HG02571 (cell line): ENCODE measurements around the gene BRD1.
"Not testable (repeated sequence)": the region's sequence is repeated elsewhere in the genome, so short reads cannot be mapped to it uniquely, and the experiment has no call there.

Experiments used
- ATAC-seq: cut with Tn5 transposase; IDR thresholded peaks from one replicate; pipeline ENCODE4 v1.9.1; 2021; ENCODE audit warnings: mild to moderate bottlenecking, moderate library complexity; ENCODE audit not compliant: unreplicated experiment

Gene BRD1

DNA sequence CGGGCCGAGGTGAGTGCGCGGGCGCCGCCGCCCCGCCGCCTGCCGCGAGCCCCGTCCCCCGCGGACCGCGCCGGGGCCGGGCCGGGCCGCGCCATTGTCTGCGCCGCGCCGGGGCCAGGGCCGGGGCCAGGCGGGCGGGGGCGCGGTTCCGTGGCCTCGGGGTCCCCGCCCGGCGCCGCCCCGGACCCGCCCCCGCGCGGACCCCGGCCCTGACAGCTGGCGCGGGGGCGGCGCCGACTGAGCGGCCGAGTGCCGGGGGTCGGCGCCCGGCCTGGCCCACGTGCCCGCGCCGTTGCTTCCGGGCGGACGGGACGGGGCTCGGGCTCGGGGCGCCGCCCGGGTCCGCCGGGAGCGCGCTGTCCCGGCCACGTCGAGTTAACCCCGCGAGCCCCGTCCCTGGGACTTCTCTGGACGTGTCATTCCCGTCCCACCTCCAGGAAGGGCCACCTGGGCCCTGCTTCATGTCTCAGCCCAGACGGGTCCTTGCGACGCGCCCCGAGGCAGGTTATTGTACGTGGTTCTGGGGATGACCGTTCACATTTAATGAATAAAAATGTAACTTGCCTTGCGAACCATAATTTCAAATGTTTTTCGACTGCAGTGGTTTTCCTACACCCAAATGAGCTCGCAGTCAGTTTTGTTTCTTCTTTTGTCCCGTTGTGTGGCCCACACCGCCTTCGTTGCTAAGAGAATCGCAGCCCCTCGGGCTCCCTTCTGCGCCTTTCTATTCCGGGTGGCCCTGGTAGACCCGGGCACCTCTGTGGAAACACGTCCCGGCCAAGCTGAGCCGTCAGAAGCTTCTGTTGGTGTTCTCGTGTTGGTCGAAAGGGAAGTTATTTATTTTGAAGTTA is 26.5 kb upstream of the BRD1 start:
- peak; percentile 23 for ATAC-seq

DNA sequence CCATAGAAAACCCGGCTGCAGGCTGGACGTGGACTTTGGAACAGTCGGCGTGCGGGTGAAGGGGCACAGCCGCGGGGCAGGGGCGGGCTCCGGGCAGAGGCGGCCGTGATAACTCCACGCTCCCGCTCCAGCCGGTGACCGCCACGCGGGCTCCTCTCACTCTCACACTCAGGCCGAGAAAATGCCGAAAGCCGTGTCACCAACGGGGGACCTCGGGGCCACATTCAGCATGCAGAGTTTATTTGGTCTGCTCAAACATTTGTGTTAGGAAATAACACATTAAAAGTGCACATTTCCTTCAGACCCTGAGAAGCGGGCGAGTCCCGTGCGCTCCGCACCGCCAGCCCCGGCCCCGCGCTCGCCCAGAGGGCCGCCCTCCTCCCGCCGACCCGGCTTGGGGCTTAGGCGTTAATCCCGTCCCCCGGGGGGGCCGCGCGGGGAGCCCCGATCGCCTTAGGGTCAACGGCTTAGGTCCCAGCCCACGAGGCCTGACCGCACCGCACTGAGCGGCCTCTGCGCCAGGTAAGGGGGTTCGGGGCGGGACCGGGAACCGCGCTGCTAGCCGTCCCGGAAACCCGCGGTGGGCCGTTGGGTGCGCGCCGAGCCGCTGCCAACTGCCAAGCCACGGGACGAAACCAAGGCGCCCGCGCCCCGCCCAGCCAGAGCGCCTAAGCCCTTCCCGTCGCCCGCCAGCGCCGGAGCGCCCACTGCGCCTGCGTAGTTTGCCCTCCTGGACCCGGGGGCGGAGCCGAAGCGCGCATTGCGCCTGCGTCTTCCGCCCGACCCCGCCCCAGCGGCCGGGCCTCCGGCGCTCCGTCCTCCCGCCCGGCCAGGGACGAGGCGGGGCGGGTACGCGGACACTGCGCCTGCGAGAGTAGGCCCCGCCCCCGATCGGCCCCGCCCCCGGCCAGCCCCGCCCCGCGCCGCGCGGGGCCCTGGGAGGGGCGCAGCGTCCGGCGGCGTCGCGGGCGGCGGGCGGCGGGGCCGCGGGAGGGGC is 25.5 kb upstream of the BRD1 start, which contains the start of gene ZBED4:
ZBED4 (plus strand) TSS at position 947 of the 997 bp plus-strand sequence. CDS start 29,819 bp downstream, outside the sequence.
- ATAC-seq, result peak; percentile 70

DNA sequence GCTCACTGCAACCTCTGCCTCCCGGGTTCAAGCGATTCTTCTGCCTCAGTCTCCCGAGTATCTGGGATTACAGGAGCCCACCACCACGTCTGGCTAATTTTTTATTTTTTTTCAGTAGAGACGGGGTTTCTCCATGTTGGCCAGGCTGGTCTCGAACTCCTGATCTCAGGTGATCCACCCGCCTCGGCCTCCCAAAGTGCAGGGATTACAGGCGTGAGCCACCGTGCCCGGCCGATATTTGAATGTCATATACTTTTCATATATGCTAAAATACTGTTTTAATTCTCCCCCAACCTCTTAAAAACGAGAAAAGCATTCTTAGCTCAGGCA is 24.9 kb upstream of the BRD1 start:
- ATAC-seq, result not testable (repeated sequence)

DNA sequence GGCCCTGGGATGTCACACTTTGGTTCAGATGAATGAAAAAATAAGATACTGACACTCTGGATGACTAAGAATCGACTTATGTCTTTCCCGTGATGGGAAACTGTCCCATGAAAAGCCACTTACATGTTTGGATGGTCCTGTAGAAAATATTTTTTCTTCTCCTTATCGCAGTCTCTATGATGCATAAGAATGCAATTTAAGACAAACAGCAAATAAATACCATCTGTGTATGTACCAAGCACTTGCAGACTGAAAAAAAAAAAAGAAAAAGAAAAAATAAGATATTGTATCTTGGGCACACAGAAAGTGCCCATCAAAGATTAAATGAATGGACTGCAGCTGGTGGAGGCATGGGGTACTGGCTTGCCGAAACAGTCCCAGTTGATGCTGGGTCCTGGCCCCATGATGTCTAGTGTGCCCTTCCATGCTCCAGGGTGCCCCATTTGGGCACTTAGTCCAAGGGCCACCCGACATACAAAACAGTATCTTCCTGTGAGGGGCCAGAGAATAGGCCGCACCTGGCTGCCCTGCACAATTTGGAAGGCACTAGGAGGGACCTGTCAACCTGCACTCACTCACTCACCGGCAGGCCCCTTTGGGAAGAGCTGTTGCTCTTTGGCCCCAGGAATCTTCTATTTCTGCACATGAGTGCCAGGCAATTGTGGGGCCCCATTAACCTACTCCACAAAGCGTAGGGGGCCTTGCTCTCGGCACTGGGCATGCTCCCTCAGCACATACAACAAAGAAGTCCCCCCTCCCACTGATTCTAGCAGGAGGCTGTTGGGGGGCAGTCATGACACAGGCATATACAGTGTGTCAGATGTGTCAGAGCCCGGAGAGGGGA is 23.5 kb upstream of the BRD1 start:
- no peak for ATAC-seq

DNA sequence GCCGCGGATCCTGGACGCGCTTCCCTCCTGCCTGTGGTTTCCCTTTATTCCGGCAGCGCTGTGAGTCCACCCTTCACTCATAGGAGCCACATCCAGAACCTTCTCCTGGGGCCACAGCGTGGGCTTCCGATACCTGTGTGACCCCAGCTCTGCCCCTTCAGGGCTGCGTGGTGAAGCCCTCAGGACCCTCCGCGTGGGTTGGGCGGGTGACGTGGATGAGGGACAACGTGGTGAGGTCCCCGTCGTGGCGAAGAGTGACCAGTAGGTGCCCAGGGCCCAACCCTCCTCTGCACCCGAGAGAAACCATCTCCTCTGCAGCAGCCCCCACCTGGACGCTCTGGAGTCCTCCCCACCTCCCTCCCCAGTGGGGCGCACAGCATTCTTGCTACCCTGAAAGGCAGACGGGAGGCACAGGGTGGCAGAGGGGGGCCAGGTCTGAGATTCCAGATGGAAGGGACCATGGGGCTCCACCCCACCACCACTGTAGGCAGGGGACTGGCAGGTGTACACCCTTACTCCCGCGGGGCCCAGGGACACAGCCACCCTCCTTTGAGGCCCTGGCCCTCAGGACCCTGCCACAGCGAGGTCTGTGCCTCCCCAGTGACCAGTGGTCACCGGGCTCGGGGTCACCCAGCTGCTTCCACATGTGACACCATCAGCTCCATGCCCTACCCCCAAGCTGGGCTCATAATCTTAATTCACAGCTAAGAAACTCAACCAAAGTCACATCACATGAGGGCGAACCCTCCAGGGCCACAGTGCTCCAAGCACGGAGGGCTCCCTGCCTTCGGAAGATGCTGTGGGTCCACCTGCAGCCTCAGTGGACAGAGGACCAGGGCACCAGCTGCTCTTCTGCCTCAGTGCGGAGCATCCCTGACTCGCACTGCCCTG is 22.6 kb upstream of the BRD1 start:
- ATAC-seq, result no peak

DNA sequence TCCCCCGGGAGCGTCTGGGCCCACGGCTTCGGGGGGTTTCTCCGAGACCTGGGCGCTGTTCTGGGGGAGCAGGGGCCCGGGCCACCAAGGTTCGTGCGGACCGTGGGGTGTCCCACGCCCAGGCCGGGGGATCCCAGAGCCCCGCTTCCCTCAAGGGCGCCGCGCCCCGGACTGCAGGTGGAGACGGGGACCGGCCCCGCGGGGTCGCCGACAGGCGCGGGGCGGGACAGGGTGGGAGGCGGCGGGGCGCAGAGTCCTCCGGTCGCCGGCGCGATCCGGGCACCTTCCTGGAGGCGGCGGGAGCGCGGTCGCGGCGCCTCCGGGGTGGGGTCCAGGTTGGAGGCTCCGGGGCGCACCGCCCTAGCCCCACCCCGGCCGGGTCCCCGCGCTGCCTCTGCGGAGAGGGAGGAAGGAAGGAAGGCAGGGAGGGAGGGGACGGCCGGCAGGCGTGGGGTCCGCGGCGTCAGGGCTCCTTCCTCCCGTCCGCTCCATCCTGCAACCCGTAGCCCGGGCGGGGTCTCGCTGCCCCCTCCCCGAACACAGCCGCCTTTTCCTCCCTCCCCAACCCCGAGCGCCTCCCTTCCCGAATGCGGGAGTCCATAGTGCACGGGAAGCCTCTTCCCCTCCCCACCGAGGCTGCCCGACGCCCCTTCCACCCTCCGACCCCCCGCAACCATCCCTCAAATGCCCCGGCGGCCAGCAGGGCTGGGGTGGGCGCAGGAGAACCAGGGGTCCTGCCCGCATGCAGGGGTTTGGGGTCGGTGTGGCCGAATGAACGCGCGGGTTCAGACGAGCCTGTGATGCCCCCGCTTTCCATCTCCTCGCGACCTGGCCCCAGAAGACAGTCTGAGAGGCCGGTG is 21.7 kb upstream of the BRD1 start:
- ATAC-seq, result no peak

DNA sequence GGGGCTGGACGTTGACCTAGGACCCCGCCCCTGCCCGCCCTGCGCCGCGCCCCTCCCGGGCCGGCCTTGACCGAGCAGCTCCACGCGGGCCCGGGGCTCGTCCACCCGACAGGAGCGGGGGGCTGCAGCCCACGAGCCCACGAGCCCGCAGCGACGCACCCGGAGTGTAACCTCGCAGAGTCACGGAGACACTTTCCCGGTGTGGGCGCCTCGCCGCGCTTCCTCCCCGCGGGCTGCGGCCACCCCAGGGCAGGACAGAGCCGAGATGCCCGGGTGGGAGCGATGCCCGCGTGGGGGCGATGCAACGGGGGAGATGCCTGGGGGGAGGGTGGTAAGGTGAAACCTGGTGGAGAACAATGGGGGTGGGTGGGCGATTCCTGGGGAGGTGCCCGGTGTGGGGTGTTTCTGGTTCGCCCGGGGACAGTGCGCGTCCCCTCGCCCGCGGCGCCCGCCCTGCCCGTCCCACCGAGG is 21.1 kb upstream of the BRD1 start:
- ATAC-seq, result no peak

DNA sequence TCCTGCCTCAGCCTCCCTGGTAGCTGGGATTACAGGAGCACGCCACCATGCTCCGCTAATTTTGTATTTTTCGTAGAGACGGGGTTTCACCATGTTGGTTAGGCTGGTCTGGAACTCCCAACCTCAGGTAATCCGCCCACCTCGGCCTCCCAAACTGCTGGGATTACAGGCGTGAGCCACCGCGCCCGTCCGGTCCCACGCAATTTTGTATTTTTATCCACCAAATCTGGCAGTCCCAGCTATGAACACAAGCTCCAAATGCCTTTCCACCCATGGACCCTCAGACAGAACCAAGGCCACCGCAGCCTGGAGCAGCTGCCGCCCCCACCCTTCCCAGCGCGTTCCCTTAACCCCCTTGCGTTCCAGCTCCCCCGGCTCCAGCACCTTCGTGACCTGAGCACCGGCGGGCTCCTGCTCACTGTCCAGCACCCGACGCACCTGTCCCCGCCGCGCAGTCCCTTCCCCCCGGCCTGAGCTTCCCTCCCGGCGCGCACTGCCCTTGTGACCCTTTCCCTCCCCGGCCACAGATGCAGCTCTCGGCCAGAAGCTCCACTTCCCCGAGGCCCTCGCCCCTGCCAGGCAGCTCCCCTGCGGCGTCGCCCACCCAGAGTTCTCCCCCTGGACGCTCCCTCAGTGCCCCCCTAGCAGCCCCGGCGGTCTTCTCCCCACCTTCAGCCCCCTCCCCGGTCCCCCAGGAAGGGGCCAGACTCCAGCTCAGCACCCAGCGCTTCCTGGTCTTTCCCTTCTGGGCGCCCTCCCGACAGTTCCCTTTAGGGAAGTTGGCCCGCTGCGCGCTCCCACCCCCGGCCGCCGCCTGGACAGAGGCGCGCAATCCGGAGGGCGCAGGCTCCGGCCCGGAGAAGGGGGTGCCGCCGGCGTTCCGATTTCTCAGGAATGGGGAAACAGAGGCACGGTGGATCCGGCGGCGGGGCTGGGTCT is 20.3 kb upstream of the BRD1 start:
- ATAC-seq, result no peak

DNA sequence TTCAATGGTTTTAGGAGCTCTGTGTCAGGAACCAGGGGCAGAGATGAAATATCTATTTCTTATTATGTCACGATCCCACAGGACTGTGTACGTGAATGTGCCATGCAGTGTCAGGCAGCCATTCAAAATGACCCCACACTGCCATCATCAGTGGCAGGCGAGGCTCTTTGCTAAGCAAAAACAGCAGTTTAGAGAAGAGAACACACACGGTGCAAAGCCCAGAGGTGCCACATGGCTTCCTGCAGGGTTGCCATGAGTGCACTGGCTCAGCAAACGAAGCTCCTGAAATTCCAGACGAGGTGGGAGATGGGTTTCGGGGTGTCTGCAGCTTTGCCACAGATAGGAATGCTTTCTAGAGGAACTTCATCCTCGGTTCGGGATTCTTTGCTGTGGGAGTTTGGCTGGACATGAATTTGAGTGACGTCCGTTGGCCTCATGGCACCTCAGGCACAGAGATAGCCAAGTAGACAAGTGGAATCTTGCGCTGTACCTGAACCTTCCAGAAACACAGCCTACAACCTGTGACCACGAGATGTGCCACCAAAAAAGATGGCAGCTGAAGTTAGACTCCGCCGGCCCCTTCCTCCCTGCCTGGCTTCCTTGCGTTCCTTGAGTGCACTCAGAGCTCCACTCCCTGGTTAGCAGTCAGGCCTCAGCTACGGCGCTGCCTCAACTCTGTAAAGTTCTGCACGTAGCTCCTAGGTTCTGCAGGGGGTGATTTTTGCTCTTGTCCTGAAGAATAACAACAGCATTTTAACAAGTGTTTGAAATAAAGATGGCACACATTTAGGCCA is 18.2 kb upstream of the BRD1 start:
- ATAC-seq, result no peak

DNA sequence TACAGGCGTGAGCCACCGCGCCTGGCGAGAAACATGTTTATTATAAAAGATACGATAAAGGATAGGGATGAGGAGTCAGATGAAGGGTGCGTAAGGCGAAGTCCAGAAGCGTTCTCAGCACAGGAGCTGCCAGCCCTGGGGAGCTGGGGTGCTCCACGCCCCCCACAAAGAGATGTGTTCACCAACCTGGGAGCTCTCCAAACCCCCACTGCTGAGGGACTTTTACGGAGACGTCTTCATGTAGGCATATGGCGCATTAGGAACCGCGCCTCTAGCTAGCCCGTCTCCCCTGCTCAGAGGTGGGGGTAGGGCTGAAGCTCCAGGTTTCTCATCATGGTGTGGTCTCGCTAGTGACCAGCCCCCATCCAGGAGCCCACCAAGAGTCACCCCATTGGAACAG is 17.6 kb upstream of the BRD1 start:
- ATAC-seq, result no peak

DNA sequence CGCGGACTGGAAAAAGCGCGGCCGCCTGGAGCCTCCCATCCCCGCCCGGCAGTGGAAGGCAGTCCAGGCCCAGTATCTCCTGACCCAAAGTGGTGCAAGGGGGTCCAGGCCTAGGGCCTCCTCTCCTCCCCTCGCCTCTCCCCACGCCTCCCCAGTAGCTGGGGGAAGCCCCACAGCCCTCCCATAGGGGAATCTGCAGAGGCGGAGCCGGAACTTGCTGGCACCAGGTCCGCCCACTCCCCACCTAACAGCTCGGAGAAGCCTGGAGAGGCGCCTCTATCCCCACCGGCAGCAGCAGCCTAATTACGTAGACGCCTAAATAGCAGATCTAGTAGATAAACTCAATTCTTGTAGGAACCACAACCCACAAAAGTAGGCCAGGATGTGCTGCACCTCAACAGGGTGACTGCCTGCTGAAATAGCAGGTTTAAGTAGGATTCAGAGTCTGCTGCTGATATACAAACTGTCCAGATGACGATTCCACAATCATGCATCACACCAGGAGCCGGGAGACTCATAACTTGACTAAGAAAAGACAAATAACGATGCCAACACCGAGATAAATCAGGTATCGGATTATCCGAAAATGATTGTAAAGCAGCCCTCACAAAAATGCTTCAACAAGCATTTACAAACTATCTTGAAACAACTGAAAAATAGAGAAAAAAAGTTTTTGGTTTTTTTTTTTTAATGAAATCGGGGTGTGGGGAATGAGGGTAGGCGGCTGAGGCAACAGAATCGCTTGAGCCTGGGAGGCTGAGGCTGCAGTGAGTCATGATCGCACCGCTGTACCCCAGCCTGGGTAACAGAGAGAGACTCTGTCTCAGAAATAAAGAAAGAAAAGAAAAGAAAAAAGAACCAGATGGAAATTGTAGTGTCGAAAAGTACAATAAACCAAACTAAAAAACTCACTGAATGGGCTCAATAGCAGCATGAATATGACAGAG is 11.4 kb upstream of the BRD1 start:
- ATAC-seq, result no peak

DNA sequence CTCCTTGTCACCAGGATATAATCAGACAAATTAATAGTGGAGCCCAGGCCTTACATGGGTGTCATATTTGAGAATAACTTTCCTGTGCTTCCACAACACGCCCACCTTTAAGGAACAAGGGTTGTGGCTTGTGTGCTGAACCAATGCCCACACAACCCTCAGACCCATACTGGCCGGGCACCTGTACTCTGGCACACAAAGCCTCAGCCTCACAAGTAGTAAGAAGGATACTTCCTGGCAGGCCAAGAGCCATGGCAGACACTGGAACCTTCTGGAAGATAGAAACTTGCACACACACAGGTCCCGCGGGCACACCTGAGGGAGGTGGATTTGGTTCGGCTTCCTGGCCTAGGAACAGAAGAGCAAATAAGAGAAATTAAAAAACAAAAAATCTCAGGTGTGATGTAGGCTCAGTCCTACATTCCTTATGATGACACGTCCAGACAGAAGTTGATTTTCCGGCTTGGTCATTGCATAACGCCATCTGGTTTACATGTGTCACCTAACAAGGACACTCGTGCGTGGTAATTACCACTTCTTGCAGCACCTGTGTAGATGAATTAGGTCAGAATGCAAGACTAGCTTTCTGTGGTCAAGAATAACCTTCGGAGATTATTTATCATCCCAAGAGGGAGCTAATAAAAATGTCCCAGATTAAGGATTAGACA is 5.8 kb upstream of the BRD1 start:
- ATAC-seq, result no peak

DNA sequence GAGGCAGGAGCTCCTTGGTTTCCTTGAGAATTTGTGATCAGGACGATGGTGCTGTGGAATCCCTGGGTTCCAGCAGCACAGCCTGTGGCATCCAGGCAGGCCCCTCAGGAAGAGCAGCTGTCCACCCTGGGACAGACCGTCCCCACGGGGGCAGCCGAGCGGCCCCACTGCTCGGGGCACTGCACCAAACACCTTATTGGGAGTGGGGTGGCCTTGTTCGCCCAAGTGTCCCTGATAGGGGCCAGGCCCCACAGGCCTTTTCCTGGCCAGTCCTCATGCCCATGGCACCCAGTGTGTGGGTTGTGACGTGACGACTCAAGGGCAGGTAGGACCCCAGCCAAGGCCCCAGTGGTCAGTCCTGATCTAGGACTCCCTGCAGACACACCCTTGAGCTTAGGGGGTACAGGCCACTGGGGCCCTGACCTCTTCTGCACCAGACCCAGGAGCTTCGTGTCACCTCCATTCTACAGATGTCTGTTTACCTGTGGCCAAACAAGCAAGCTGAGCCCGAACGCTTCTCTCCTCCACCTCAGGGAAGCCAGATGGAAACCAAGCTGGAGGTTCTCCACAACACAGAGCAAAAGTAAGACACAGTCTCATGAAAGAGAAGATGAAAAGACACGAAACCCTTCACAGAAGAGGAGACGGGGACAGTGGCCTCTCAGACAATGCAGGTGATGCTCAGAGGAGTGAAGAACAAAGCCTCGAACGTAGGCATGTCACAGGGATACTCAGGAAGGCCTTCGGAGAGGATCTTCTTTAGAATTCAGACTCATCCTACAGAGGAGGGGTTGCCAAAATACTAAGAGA is 1.6 kb upstream of the BRD1 start:
- no peak for ATAC-seq

DNA sequence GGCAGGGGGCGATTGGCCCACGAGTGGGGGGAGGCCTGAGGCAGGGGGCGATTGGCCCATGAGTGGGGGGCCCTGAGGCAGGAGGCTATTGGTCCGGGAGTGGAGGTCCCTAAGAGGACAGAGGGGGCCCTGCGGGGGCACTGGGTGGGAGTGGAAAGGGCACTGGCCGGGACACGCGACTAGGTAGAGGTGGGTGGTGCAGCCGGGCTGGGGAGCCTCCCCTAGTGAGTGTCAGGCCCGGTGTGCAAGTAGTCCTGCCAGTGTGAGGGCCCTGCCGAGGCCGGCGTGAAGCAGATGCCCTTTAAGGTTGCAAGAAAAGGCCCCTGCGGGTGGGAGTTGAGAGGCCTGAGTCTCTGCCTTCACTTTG is 909 bp upstream of the BRD1 start:
- ATAC-seq, result no peak
